Fibroblast of skin of back (primary cell): Measurements from ENCODE around the gene MAD2L2.

Experiments
- DNase-seq: peaks from one replicate; pipeline ENCODE4 v3.0.0-alpha.2; 2013

MAD2L2 gene

GRCh38 chr1:11682287-11682771 is 1.4 kb upstream of the MAD2L2 start:
- DNase-seq, result no peak

- no peak for DNase-seq
Measured at GRCh38 chr1:11680270-11681070, 478 bp downstream of the MAD2L2 start.

- DNase-seq, result no peak
Measured at GRCh38 chr1:11678442-11678841, 2.5 kb downstream of the MAD2L2 start.

- no peak for DNase-seq
Measured at GRCh38 chr1:11676386-11677103, 4.4 kb downstream of the MAD2L2 start.

- DNase-seq, result no peak
Measured at GRCh38 chr1:11675325-11675724, 5.6 kb downstream of the MAD2L2 start.

- no peak for DNase-seq
Measured at GRCh38 chr1:11674488-11674887, 6.5 kb downstream of the MAD2L2 start.

GRCh38 chr1:11673089-11673769 is 7.7 kb downstream of the MAD2L2 start:
- no peak for DNase-seq

- DNase-seq, result no peak
Measured at GRCh38 chr1:11671544-11672286, 9.2 kb downstream of the MAD2L2 start.

GRCh38 chr1:11671205-11671543 is 9.8 kb downstream of the MAD2L2 start:
- no peak for DNase-seq

- no peak for DNase-seq
Measured at GRCh38 chr1:11670747-11671146, 10.2 kb downstream of the MAD2L2 start.

- DNase-seq, result no peak
Measured at GRCh38 chr1:11668516-11668915, 12.4 kb downstream of the MAD2L2 start.

- peak; percentile 32 for DNase-seq
Measured at GRCh38 chr1:11664336-11665065, 16.4 kb downstream of the MAD2L2 start.

- no peak for DNase-seq
Measured at GRCh38 chr1:11661103-11661502, 19.8 kb downstream of the MAD2L2 start.

GRCh38 chr1:11659748-11660147 is 21.2 kb downstream of the MAD2L2 start:
- no peak for DNase-seq

- DNase-seq, result no peak
Measured at GRCh38 chr1:11658542-11658941, 22.4 kb downstream of the MAD2L2 start.

GRCh38 chr1:11657654-11658053 is 23.3 kb downstream of the MAD2L2 start:
- no peak for DNase-seq

GRCh38 chr1:11654939-11655808 is 25.8 kb downstream of the MAD2L2 start:
- no peak for DNase-seq

- DNase-seq, result peak; percentile 11
Measured at GRCh38 chr1:11654137-11654938, 26.6 kb downstream of the MAD2L2 start, which contains the start of the genes FBXO2 and FBXO44. Gene FBXO2, minus strand, starts transcription at chr1:11654429. Its CDS starts 89 bp downstream, at chr1:11654340. Gene FBXO44, plus strand, starts transcription at chr1:11654877. Its CDS starts 959 bp downstream, at chr1:11655836.

- no peak for DNase-seq
Measured at GRCh38 chr1:11653861-11654136, 27.1 kb downstream of the MAD2L2 start.
